ENCODE measurements around the gene ARHGAP5. TPM values are rescaled to one million over a fixed set of nuclear protein-coding genes. Genes with fewer than 3 reads are reported as not detected.

The ARHGAP5 gene
- total and polyA plus RNA-seq, 12 donors, result 20.7 to 301 (median 221) TPM

DNA sequence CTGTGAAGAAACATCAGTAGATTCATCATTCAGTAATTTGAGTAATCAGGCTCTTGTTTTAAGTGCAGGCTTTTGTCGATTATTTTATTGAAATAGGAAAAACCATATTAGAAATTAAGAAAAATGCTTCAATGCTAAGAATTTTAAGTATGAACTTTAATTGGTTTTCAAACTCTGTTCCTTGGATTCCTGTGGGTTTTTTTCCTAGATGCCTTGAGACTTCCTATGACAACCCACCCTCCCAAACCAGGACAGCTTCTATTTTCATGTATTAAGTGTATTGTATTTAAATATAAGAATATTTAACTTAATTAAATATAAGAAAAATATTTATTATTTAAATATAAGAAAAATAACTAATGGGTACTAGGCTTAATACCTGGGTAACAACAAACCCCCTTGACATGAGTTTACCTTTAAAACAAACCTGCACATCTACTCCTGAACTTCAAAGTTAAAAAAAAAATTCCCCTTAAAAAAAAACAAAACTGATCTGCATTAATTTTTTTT is 3.0 kb downstream of the ARHGAP5 start:
- peak overlapping the region in 2 of 10 donors; percentile 98 to 99 for H3K27ac ChIP-seq
- H3K9me3 ChIP-seq, result no peaks in the 10 kb centered on the region
- WGBS, 2 donors, result 69 to 72% methylated on average over 1 of the region's 1 CpG
- peak overlapping the region in 4 of 10 donors; percentile 90 to 95 (median 93) for H3K4me3 ChIP-seq
- DNase-seq (no peak), ATAC-seq (no peak)
- no peaks in the 10 kb centered on the region for H3K27me3 ChIP-seq
- H3K36me3 ChIP-seq, result peaks cover 0 to 2% (median 0%) of the 10 kb centered on the region in 9 donors
- H3K4me1 ChIP-seq, result peaks cover 0 to 72% (median 51%) of the 10 kb centered on the region in 9 donors
- TF ChIP-seq CTCF (IDR thresholded peaks at IDR 0.05), result no peak
- intact Hi-C loops (cut with DNase I), result no loop called here

GRCh38 chr14:32081901-32082300 is 4.8 kb downstream of the ARHGAP5 start:
- DNase-seq (no peak), ATAC-seq (no peak)
- 84 to 87% methylated on average over 7 of the region's 7 CpGs for WGBS, 2 donors
- no peak for TF ChIP-seq CTCF (IDR thresholded peaks at IDR 0.05)
- Histone ChIP-seq H3K27me3 (no peaks in the 10 kb centered on the region), H3K36me3 (peaks cover 0 to 3% (median 0%) of the 10 kb centered on the region in 9 donors), H3K4me1 (peaks cover 0 to 82% (median 55%) of the 10 kb centered on the region in 9 donors), H3K4me3 (no peak overlapping the region), H3K9me3 (no peaks in the 10 kb centered on the region), H3K27ac (no peak overlapping the region)
- intact Hi-C loops (cut with DNase I), result no loop called here

GRCh38 chr14:32083315-32083624 is 6.2 kb downstream of the ARHGAP5 start:
- H3K36me3 ChIP-seq, result peaks cover 0 to 3% (median 0%) of the 10 kb centered on the region in 9 donors
- H3K4me1 ChIP-seq, result peaks cover 0 to 94% (median 58%) of the 10 kb centered on the region in 9 donors
- intact Hi-C loops (cut with DNase I), result no loop called here
- no peak overlapping the region for H3K4me3 ChIP-seq
- no peaks in the 10 kb centered on the region for H3K9me3 ChIP-seq
- no peaks in the 10 kb centered on the region for H3K27me3 ChIP-seq
- no peak for TF ChIP-seq CTCF (IDR thresholded peaks at IDR 0.05)
- DNase-seq, result no peak
- peak in 2 of 8 donors; percentile 47 to 55 for ATAC-seq
- peak overlapping the region in 1 of 10 donors; percentile 2 for H3K27ac ChIP-seq

DNA sequence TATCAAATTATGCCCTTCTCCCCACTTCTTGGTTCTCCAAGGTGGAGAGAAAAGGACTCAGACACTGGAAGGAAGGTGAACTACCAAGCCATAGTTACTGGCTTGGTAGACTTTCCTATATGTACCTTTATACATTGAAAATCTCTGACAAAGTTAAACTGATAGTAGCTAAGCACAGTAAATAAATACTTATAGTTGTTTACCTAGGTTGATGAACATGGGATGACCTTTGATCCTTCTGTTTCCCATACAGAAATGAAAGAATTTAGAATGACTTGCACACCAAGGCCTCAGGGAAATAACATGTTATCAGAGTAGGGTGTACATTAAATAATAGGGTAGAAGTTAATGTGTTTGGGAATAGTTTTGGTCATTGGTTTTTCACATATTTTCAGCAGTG is 6.7 kb downstream of the ARHGAP5 start:
- H3K27ac ChIP-seq, result peak overlapping the region in 1 of 10 donors; percentile 2
- ATAC-seq (no peak), DNase-seq (no peak)
- no peaks in the 10 kb centered on the region for H3K9me3 ChIP-seq
- TF ChIP-seq CTCF (IDR thresholded peaks at IDR 0.05), result no peak
- H3K4me3 ChIP-seq, result no peak overlapping the region
- intact Hi-C loops (cut with DNase I), result no loop called here
- no peaks in the 10 kb centered on the region for H3K27me3 ChIP-seq
- peaks cover 0 to 3% (median 0%) of the 10 kb centered on the region in 9 donors for H3K36me3 ChIP-seq
- H3K4me1 ChIP-seq, result peaks cover 0 to 94% (median 56%) of the 10 kb centered on the region in 9 donors
